ENCODE measurements around the gene TOB1. TPM values are rescaled to one million over a fixed set of nuclear protein-coding genes. Genes with fewer than 3 reads are reported as not detected.

The TOB1 gene
- total and polyA plus RNA-seq, 2 experiments from 2014 or later, result 8.4 to 93.8 TPM

DNA sequence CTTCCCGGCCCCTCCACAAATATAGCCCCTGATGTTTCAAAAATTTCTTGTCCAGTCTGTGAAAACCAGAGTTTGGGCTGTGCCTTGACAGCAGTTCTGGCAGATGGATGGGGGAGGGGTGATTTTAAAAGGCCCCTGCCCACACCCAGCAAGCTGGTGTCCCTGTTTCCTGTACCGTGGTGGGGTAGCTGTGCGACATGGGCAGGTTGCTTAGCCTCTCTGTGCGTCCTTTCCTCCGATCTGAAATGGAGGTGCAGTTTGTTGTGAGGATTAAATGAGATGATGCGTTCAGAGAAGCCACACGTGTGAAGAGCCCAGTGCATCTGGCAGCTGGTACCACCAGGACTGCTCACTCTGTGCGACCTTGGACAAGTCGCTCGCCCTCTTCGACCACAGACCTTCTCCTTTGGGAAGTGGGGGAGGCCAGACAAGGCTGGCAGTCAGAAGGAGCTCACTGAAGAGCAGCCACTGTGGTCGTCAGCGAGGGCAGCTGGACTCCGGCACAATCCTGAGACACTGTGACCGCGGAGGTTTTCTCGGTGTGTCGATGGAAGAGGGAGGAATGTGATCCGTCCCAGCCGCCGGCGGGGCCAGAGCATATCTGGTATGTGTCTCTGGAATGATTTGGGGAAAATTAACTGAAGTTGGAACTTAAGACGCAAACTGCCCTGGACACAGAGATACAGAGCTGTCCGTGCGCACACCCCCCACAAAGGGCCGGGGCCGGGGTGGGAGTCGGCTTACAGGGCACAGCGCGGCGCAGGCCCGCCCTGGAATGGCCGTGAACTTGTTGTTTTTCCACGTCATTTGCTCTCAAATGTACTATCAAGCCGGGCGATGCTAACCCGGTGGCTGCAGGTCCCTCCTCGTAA lies 31.5 kb downstream of the TOB1 start:
- WGBS, 2 experiments (ENCODE audit: low coverage in 1 of 2, low lambda C conversion rate in 2 of 2, missing lambda C conversion rate in 2 of 2), result 53 to 54% methylated on average over 25 to 38 of the region's 38 CpGs
- Histone ChIP-seq H3K27ac (no peak overlapping the region), H2AFZ (no peak overlapping the region), H3K9me3 (ENCODE audit: low read depth) (no peaks in the 10 kb centered on the region), H3K4me2 (ENCODE audit: unreplicated experiment) (no peak overlapping the region), H3K4me1 (ENCODE audit: insufficient read depth) (no peaks in the 10 kb centered on the region), H3F3A (ENCODE audit: insufficient read depth) (no peaks in the 10 kb centered on the region), H3K79me2 (ENCODE audit: insufficient read depth) (no peaks in the 10 kb centered on the region), H3K36me3 (ENCODE audit: low read depth) (no peaks in the 10 kb centered on the region), H3K9me2 (ENCODE audit: insufficient read depth) (no peaks in the 10 kb centered on the region), H4K20me1 (ENCODE audit: insufficient read depth) (no peaks in the 10 kb centered on the region), H3K27me3 (replicated peaks; ENCODE audit: insufficient read depth) (peaks cover 13% of the 10 kb centered on the region), H3K9ac (no peak overlapping the region), H3K4me3 (no peak overlapping the region)
- peak; percentile 14 for DNase-seq
- in situ Hi-C loops (cut with MboI), result no loop called here
- no peak for TF ChIP-seq EZH2phosphoT487 (IDR thresholded peaks at IDR 0.05; ENCODE audit: insufficient read depth, low read depth)
- no peak for TF ChIP-seq EZH2 (IDR thresholded peaks at IDR 0.05; ENCODE audit: insufficient read depth, poor library complexity, severe bottlenecking)

DNA sequence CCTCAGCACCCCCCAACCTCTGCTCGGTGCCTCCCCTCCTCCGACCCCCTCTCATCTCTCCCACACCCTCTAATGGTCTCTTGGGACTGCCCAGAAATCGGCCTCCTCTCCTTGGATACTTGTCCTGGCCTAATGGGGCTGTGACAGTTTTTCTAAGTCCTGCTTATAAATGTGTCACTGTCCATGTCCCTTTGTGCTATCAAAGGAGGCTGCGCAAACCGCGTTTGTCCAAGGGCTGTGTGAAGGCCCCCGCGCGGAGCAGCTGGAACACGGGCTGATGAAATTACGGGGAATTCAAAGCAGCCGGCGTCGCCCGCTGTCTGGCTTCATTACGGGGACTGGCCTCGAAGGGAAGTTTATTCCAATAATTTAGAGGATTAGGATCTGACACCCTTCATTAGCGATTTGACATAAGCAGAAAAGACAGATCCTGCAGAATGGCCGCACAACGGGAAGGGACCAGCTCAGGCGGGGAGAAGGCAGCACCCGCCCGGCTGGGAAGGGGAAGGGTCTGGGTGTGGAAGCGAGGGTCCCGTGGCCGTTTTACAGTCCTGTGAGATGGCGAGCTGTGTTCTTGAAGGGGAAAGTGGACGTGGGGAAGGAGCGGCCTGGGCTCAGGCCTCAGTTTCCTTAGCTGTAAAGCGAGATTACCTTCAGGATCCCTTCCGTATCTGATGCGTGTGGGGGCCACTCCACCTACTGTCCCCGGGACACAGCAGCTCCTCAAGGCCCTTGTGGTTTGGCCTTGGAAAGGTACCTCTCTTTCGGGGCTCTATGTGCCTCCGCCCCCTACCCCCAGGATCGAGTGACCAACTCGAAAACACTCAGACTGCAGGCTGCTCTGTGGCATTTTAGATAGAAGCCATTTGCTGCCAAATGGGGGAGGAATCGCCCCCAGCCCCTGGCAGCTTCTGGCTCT lies 32.4 kb downstream of the TOB1 start:
- Histone ChIP-seq H3F3A (ENCODE audit: insufficient read depth) (no peaks in the 10 kb centered on the region), H3K79me2 (ENCODE audit: insufficient read depth) (no peaks in the 10 kb centered on the region), H2AFZ (no peak overlapping the region), H4K20me1 (ENCODE audit: insufficient read depth) (no peaks in the 10 kb centered on the region), H3K9me3 (ENCODE audit: low read depth) (no peaks in the 10 kb centered on the region), H3K4me2 (ENCODE audit: unreplicated experiment) (no peak overlapping the region), H3K27me3 (replicated peaks; ENCODE audit: insufficient read depth) (peaks cover 13% of the 10 kb centered on the region), H3K36me3 (ENCODE audit: low read depth) (no peaks in the 10 kb centered on the region), H3K4me3 (no peak overlapping the region), H3K27ac (no peak overlapping the region), H3K4me1 (ENCODE audit: insufficient read depth) (no peaks in the 10 kb centered on the region), H3K9me2 (ENCODE audit: insufficient read depth) (no peaks in the 10 kb centered on the region), H3K9ac (no peak overlapping the region)
- WGBS, 2 experiments (ENCODE audit: low coverage in 1 of 2, low lambda C conversion rate in 2 of 2, missing lambda C conversion rate in 2 of 2), result 70 to 74% methylated on average over 35 to 37 of the region's 38 CpGs
- no peak for DNase-seq
- in situ Hi-C loops (cut with MboI), result no loop called here
- TF ChIP-seq EZH2 (IDR thresholded peaks at IDR 0.05; ENCODE audit: insufficient read depth, poor library complexity, severe bottlenecking) (no peak), EZH2phosphoT487 (IDR thresholded peaks at IDR 0.05; ENCODE audit: insufficient read depth, low read depth) (no peak)

DNA sequence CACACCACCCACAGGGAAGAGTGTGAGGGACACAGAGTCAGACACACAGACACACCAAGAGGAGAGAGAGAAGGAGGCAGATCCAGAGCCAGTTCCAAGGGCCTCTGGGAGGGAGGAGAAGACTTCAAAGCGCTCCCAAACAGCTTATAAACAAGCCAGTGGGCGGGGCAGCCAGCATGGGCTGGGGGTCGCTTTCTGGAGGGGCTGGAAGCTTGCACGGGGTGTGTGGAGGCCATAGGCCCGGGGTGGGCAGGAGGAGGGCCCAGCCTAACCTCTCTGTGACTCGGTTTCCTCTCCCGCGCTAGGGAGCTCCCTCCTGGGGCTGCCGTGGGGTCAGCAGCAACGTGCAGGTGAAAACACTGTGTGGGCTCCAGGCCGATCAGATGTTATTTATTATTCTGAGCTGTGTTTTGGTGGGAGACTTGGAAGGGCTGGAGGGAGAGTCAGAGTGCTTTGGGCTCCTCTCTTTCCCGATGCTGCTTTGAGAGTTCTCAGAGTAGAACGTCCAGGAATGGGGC lies 33.2 kb downstream of the TOB1 start:
- no peak for DNase-seq
- no peaks in the 10 kb centered on the region for H3K9me3 ChIP-seq (ENCODE audit: low read depth)
- no peaks in the 10 kb centered on the region for H3F3A ChIP-seq (ENCODE audit: insufficient read depth)
- no peaks in the 10 kb centered on the region for H3K79me2 ChIP-seq (ENCODE audit: insufficient read depth)
- no peaks in the 10 kb centered on the region for H3K4me1 ChIP-seq (ENCODE audit: insufficient read depth)
- H3K36me3 ChIP-seq (ENCODE audit: low read depth), result no peaks in the 10 kb centered on the region
- 58 to 65% methylated on average over 12 to 13 of the region's 13 CpGs for WGBS, 2 experiments (ENCODE audit: low coverage in 1 of 2, low lambda C conversion rate in 2 of 2, missing lambda C conversion rate in 2 of 2)
- no peaks in the 10 kb centered on the region for H3K9me2 ChIP-seq (ENCODE audit: insufficient read depth)
- in situ Hi-C loops (cut with MboI), result no loop called here
- no peak overlapping the region for H3K4me3 ChIP-seq
- no peak for TF ChIP-seq EZH2 (IDR thresholded peaks at IDR 0.05; ENCODE audit: insufficient read depth, poor library complexity, severe bottlenecking)
- TF ChIP-seq EZH2phosphoT487 (IDR thresholded peaks at IDR 0.05; ENCODE audit: insufficient read depth, low read depth), result no peak
- H4K20me1 ChIP-seq (ENCODE audit: insufficient read depth), result no peaks in the 10 kb centered on the region
- H3K4me2 ChIP-seq (ENCODE audit: unreplicated experiment), result no peak overlapping the region
- no peak overlapping the region for H2AFZ ChIP-seq
- peaks cover 13% of the 10 kb centered on the region for H3K27me3 ChIP-seq (replicated peaks; ENCODE audit: insufficient read depth)
- no peak overlapping the region for H3K27ac ChIP-seq
- no peak overlapping the region for H3K9ac ChIP-seq

DNA sequence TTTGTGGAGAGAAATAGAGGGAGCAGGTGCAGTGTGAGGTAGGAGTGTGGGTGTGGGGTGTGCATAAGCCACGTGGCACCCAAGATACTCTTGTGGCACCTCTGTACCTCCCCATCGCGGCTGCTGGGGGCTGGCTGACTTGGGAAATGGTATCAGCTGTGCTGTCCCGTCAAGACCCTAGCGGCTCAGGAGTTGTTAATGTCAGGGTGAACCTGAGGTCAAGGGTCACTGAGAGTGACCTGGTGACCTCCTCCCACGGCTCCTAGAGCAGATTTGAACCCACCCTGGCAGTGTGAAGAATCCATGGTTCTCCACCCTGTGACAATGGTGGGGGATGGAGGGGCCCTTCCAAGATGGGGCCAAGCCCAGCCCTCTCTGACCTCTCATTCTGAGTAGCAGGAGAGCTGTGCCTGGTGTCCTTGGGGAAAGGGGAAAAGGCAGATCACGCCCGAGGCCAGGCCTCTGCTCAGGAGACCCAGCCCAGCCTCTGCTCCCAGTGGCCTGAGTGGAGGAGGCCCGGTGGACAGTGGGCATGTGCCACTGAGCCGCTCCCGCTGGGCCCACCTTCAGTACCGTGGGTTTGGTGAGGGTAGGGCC lies 33.8 kb downstream of the TOB1 start:
- H4K20me1 ChIP-seq (ENCODE audit: insufficient read depth), result no peaks in the 10 kb centered on the region
- H3K27me3 ChIP-seq (replicated peaks; ENCODE audit: insufficient read depth), result peaks cover 13% of the 10 kb centered on the region
- no peak for DNase-seq
- TF ChIP-seq EZH2 (IDR thresholded peaks at IDR 0.05; ENCODE audit: insufficient read depth, poor library complexity, severe bottlenecking), result no peak
- TF ChIP-seq EZH2phosphoT487 (IDR thresholded peaks at IDR 0.05; ENCODE audit: insufficient read depth, low read depth), result no peak
- no peaks in the 10 kb centered on the region for H3K36me3 ChIP-seq (ENCODE audit: low read depth)
- H3K9me3 ChIP-seq (ENCODE audit: low read depth), result no peaks in the 10 kb centered on the region
- H3K4me1 ChIP-seq (ENCODE audit: insufficient read depth), result no peaks in the 10 kb centered on the region
- H3K9ac ChIP-seq, result no peak overlapping the region
- no peak overlapping the region for H3K4me2 ChIP-seq (ENCODE audit: unreplicated experiment)
- H2AFZ ChIP-seq, result no peak overlapping the region
- H3K9me2 ChIP-seq (ENCODE audit: insufficient read depth), result no peaks in the 10 kb centered on the region
- H3K27ac ChIP-seq, result no peak overlapping the region
- no peaks in the 10 kb centered on the region for H3K79me2 ChIP-seq (ENCODE audit: insufficient read depth)
- H3F3A ChIP-seq (ENCODE audit: insufficient read depth), result no peaks in the 10 kb centered on the region
- 73 to 75% methylated on average over 12 of the region's 12 CpGs for WGBS, 2 experiments (ENCODE audit: low coverage in 1 of 2, low lambda C conversion rate in 2 of 2, missing lambda C conversion rate in 2 of 2)
- in situ Hi-C loops (cut with MboI), result no loop called here
- no peak overlapping the region for H3K4me3 ChIP-seq
